Stimulated activated CD4-positive, alpha-beta T cell treated with anti-CD3 and anti-CD28 coated beads, Interleukin-4, amount 100 ng/mL, for 48 hours (primary cell): ENCODE measurements around the gene SMARCC2.

ENCODE experiments used
- DNase-seq, 2 donors: peaks; one replicate each; pipeline ENCODE4 v3.0.0-alpha.2; 2020; ENCODE audit warnings: low read depth in 2 of 2

The SMARCC2 gene

GRCh38 chr12:56189099-56189917, at the start of gene SMARCC2:
TSS of gene SMARCC2 (minus strand) at chr12:56189483. CDS start at chr12:56189461, 22 bp downstream.
- DNase-seq: peak; percentile 75 to 80

GRCh38 chr12:56237552-56237951, 48.3 kb upstream of the SMARCC2 start:
- no peak for DNase-seq

- DNase-seq: no peak
Observed at GRCh38 chr12:56236985-56237384, 47.7 kb upstream of the SMARCC2 start.

GRCh38 chr12:56236091-56236490, 46.8 kb upstream of the SMARCC2 start:
- no peak for DNase-seq

GRCh38 chr12:56234746-56235436, 45.6 kb upstream of the SMARCC2 start:
- no peak for DNase-seq

GRCh38 chr12:56231184-56231582, 41.9 kb upstream of the SMARCC2 start:
- no peak for DNase-seq

GRCh38 chr12:56230432-56231183, 41.3 kb upstream of the SMARCC2 start:
- no peak for DNase-seq

- DNase-seq: no peak
Observed at GRCh38 chr12:56229916-56230431, 40.7 kb upstream of the SMARCC2 start, which contains the start of gene SLC39A5. TSS of gene SLC39A5 (plus strand) at chr12:56230051. CDS start at chr12:56231275, 1,224 bp downstream.

GRCh38 chr12:56229082-56229481, 39.8 kb upstream of the SMARCC2 start:
- no peak for DNase-seq

GRCh38 chr12:56224954-56225353, 35.7 kb upstream of the SMARCC2 start:
- no peak for DNase-seq

- peak; percentile 91 to 96 for DNase-seq
Observed at GRCh38 chr12:56224102-56224701, 34.9 kb upstream of the SMARCC2 start, which contains the start of gene NABP2. TSS of gene NABP2 (plus strand) at chr12:56224342. CDS start at chr12:56224857, 515 bp downstream.

- no peak for DNase-seq
Observed at GRCh38 chr12:56223571-56224101, 34.4 kb upstream of the SMARCC2 start.

GRCh38 chr12:56222531-56222895, 33.2 kb upstream of the SMARCC2 start:
- no peak for DNase-seq

GRCh38 chr12:56221757-56222530, 32.7 kb upstream of the SMARCC2 start, which contains the start of gene RNF41:
TSS of gene RNF41 (minus strand) at chr12:56221922. CDS start at chr12:56214047, 7,875 bp downstream.
- DNase-seq: peak; percentile 89

- no peak for DNase-seq
Observed at GRCh38 chr12:56221232-56221756, 32.0 kb upstream of the SMARCC2 start.

- no peak for DNase-seq
Observed at GRCh38 chr12:56220611-56221231, 31.4 kb upstream of the SMARCC2 start.

GRCh38 chr12:56219840-56220239, 30.6 kb upstream of the SMARCC2 start:
- DNase-seq: no peak

GRCh38 chr12:56216461-56216860, 27.2 kb upstream of the SMARCC2 start:
- DNase-seq: no peak

GRCh38 chr12:56213878-56214277, 24.6 kb upstream of the SMARCC2 start:
- no peak for DNase-seq

- DNase-seq: no peak
Observed at GRCh38 chr12:56212361-56212760, 23.1 kb upstream of the SMARCC2 start.
